Esophagus muscularis mucosa (tissue), 4 donors: ENCODE measurements around the gene UBE2M. TPM values are rescaled to one million over a fixed set of nuclear protein-coding genes. Genes with fewer than 3 reads are reported as not detected.

Experiments used
- DNase-seq: peaks from one replicate; pipeline ENCODE4 v3.0.0-alpha.2; 2017; ENCODE audit errors: extremely low spot score
- H3K27ac ChIP-seq, 4 donors: fragments of 200-600 bp; sonication (generic); replicated peaks in 1 of 4; 1 replicate in 3 of 4; 2 replicates in 1 of 4; pipeline ENCODE4 v1.5.1; 2016 to 2019; ENCODE audit warnings: mild to moderate bottlenecking in 1 of 4
- H3K27me3 ChIP-seq, 4 donors: fragments of 200-600 bp; sonication (generic); one replicate each; pipeline versions ENCODE4 v1.5.1 to v1.6.0; 2016 to 2019
- H3K36me3 ChIP-seq, 4 donors: fragments of 200-600 bp; sonication (generic); one replicate each; pipeline ENCODE4 v1.5.1; 2016 to 2019
- H3K4me1 ChIP-seq, 4 donors: fragments of 200-600 bp; sonication (generic); one replicate each; pipeline ENCODE4 v1.5.1; 2016 to 2019
- H3K4me3 ChIP-seq, 4 donors: fragments of 200-600 bp; sonication (generic); 1 replicate in 2 of 4; 2 replicates in 2 of 4; pipeline ENCODE4 v1.5.1; 2016 to 2019; ENCODE audit warnings: mild to moderate bottlenecking in 4 of 4, moderate library complexity in 1 of 4
- H3K9me3 ChIP-seq, 4 donors: fragments of 200-600 bp; sonication (generic); 1 replicate in 3 of 4; 2 replicates in 1 of 4; pipeline ENCODE4 v1.5.1; 2016 to 2019
- EP300 ChIP-seq: sonication (generic); formaldehyde crosslinking; IDR thresholded peaks from one replicate; pipeline ENCODE4 v1.6.1; 2017; ENCODE audit warnings: antibody characterized with exemption
- POLR2A ChIP-seq: fragments of 450-650 bp; IDR thresholded peaks from one replicate; pipeline ENCODE4 v1.6.1; 2017; ENCODE audit warnings: antibody characterized with exemption, moderate library complexity, mild to moderate bottlenecking, low read depth
- POLR2AphosphoS5 ChIP-seq, 2 donors: sonication (generic); formaldehyde crosslinking; IDR thresholded peaks; one replicate each; pipeline ENCODE4 v1.6.1; 2017; ENCODE audit warnings: antibody characterized with exemption in 2 of 2
- WGBS: methylation state at CpG from one replicate; pipeline ENCODE4 v1.1.5; 2018; 5-methylcytosine and 5-hydroxymethylcytosine counted together
- intact Hi-C: fragments of 100-400 bp; cut with DNase I; formaldehyde crosslinking; loops from one replicate; pipeline ENCODE4 v1.15.1; 2023
- total RNA-seq, 4 donors: library from RNA; depleted of rRNA; stranded (reverse); fragments of >200 nt; gene quantifications; one replicate each; pipeline versions ENCODE4 v1.1.0 to v1.2.1, GENCODE V29; 2016
- TF ChIP-seq, protein P1 (sequence below), 3 experiments: fragments of 200-600 bp in 2 of 3; fragments of 450-650 bp in 1 of 3; sonication (generic) in 2 of 3; IDR thresholded peaks; one replicate each; pipeline ENCODE4 v1.5.1; 2017 to 2019; ENCODE audit warnings: antibody characterized with exemption in 3 of 3, mild to moderate bottlenecking in 2 of 3, moderate library complexity in 1 of 3

UBE2M gene
- total RNA-seq, 4 donors from 2014 or later = 36.1 to 54.9 (median 45.8) TPM

DNA sequence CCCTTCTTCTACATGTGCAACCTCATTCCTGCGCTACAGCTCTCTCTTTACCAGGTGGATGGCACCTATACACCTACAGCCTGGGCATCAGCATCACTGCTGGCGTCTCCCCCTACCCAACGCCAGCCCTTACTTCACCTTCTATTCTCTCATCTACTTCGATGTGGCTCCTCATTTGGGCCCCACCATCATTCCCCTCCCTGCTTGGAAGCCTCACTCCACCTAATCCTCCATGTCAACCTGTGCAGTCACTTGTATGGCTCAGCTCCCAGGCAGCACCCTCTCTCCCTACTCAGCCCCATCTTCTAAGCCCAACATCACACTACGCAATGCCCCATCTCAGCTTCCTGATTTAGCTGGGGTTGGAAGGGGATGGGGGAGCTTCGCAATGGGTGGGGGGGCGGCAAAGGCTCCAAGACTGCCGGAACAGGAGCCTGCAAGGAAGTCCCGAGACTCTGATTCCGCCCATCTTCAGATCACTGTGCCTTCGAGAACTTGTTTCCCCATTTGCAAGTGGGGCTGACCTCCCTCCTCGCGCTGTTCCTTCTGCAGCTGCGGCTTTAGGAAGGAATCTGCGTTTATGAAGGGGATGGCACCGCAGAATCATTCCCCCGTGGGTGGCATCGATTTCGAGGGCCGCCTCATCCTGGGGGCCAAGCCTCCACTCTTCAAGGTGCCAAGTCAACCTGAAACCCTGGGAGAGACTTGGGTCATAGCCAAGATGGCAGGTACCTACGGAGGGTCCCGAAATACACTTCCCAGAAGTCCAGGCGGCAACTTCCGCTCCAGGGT, 13.8 kb upstream of the UBE2M start:
- DNase-seq = no peak
- peaks cover 26 to 45% (median 38%) of the 10 kb centered on the region in 4 donors for H3K4me1 ChIP-seq
- peak in 1 of 2 donors; percentile 85 for TF ChIP-seq POLR2AphosphoS5 (IDR thresholded peaks at IDR 0.05)
- TF ChIP-seq, protein P1, sequence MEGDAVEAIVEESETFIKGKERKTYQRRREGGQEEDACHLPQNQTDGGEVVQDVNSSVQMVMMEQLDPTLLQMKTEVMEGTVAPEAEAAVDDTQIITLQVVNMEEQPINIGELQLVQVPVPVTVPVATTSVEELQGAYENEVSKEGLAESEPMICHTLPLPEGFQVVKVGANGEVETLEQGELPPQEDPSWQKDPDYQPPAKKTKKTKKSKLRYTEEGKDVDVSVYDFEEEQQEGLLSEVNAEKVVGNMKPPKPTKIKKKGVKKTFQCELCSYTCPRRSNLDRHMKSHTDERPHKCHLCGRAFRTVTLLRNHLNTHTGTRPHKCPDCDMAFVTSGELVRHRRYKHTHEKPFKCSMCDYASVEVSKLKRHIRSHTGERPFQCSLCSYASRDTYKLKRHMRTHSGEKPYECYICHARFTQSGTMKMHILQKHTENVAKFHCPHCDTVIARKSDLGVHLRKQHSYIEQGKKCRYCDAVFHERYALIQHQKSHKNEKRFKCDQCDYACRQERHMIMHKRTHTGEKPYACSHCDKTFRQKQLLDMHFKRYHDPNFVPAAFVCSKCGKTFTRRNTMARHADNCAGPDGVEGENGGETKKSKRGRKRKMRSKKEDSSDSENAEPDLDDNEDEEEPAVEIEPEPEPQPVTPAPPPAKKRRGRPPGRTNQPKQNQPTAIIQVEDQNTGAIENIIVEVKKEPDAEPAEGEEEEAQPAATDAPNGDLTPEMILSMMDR (IDR thresholded peaks at IDR 0.05) = no peak
- intact Hi-C loops = no loop called here
- H3K4me3 ChIP-seq = peak overlapping the region; percentile 64 to 87 (median 67)
- peak overlapping the region; percentile 91 to 99 (median 96) for H3K27ac ChIP-seq
- peaks cover 0 to 35% (median 27%) of the 10 kb centered on the region in 4 donors for H3K36me3 ChIP-seq
- no peaks in the 10 kb centered on the region for H3K27me3 ChIP-seq
- H3K9me3 ChIP-seq = no peaks in the 10 kb centered on the region
- WGBS = 36% methylated on average over 23 of the region's 24 CpGs

DNA sequence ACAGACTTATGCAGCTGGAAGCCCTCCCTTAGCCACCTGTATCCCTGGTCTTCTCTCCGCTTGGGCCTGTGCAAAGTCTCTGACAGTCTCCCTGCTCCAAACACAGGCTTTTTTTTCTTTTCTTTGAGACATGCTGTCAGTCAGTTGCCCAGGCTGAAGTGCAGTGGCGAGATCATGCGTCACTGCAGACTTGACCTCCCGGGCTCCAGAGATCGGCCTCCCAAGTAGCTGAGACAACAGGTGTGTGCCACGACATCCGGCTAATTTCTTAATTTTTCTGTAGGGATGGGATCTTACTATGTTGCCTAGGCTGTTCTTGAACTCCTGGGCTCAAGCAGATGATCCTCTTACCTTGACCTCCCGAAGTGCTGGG, 13.2 kb upstream of the UBE2M start:
- no peak overlapping the region for H3K27ac ChIP-seq

DNA sequence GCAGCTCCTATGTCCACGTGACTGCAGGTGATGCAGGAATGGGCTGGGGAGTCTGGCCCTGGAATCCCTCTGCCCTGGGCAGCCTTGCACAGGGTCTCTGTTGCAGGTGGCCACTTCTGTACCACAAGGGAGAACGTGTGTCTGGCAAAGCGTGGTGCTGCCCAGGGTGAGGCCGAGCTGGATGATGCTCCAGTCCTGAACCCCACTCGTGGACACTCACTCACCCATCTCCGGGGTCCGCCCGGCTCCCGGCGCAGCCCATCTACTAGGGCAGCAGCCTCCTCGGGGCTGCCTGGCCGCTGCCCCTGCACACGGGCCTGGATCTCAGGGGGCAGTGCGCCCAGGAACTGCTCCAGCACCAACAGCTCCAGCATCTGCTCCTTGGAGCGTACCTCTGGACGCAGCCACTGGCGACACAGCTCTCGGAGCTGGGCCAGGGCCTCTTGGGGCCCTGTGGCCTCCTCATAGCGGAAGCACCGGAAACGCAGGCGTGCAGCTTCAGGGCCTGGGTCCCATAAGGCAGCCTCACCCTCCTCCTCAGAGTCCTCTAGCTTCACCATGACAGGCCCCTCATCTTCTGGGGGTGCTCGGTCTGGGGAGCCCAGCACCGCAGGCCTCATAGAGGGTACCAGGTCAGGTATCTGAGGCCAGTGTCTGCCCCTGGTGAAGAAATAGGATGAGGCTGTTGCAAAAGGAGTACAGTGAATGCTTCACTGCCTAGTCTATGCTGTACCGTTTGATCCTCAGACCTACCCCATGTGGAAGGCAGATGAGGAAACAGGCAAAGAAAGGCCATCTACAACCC, 12.6 kb upstream of the UBE2M start:
- Histone ChIP-seq H3K4me3 (no peak overlapping the region), H3K9me3 (no peaks in the 10 kb centered on the region), H3K27me3 (no peaks in the 10 kb centered on the region), H3K4me1 (peaks cover 16 to 32% (median 25%) of the 10 kb centered on the region in 4 donors), H3K36me3 (peaks cover 4 to 44% (median 32%) of the 10 kb centered on the region in 4 donors), H3K27ac (no peak overlapping the region)
- intact Hi-C loops = no loop called here
- WGBS = 98% methylated on average over 7 of the region's 25 CpGs
- TF ChIP-seq POLR2A (no peak), EP300 (no peak), POLR2AphosphoS5 (IDR thresholded peaks at IDR 0.05) (no peak)
- TF ChIP-seq, protein P1 (IDR thresholded peaks at IDR 0.05) = no peak
- no peak for DNase-seq

More for the DNA sequence above, 13.2 kb upstream of the UBE2M start:
- TF ChIP-seq, protein P1 (IDR thresholded peaks at IDR 0.05) = no peak
- TF ChIP-seq EP300 (no peak), POLR2A (no peak), POLR2AphosphoS5 (IDR thresholded peaks at IDR 0.05) (no peak)
- H3K27me3 ChIP-seq = no peaks in the 10 kb centered on the region
- no peaks in the 10 kb centered on the region for H3K9me3 ChIP-seq
- no peak overlapping the region for H3K4me3 ChIP-seq
- DNase-seq = no peak
- H3K4me1 ChIP-seq = peaks cover 22 to 38% (median 31%) of the 10 kb centered on the region in 4 donors
- peaks cover 2 to 39% (median 29%) of the 10 kb centered on the region in 4 donors for H3K36me3 ChIP-seq
- intact Hi-C loops = no loop called here
- 94% methylated on average over 8 of the region's 8 CpGs for WGBS

DNA sequence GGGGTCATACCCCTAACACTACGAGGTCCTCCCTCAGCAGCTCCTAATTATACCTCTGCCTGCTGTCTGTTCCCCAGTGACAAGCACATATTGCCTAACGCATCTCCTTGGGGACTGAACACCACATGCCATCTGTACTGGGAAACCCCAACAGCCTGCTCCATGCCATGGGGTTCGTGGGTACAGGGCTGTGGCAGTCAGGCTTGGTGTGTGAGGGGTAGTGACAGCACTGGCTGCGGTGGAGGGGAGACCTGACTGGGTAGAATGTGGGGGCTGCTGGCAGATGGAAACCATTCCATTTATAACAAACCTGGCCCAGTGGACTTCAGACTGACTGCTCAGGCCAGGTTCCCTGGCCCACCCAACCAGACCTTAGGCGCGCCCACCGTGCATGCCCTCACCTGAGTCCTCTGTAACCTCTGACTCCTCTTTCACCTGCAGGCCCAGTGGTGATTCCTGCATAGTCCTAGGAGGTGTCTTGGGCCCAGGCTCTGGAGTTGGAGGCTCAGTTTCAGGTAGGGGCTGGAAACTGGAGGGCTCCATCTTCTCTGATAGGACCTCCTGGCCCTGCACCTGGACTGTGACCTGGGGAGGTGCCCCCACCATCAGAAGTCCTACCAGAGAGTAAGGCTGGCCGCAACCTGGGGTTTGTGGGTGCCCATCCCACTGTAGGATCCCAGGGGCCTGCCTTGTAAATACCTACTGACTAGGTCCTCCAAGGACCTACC, 11.7 kb upstream of the UBE2M start:
- TF ChIP-seq, protein P1 (IDR thresholded peaks at IDR 0.05) = no peak
- Histone ChIP-seq H3K27ac (no peak overlapping the region), H3K4me3 (no peak overlapping the region), H3K36me3 (peaks cover 4 to 44% (median 32%) of the 10 kb centered on the region in 4 donors), H3K9me3 (no peaks in the 10 kb centered on the region), H3K27me3 (no peaks in the 10 kb centered on the region), H3K4me1 (peaks cover 16 to 29% (median 23%) of the 10 kb centered on the region in 4 donors)
- DNase-seq = no peak
- intact Hi-C loops = no loop called here
- WGBS = 89% methylated on average over 4 of the region's 8 CpGs
